Panc1 (cell line): ENCODE data around the gene PTGIS. TPM values are rescaled to one million over a fixed set of nuclear protein-coding genes. Genes with fewer than 3 reads are reported as not detected.

Experiments used
- ATAC-seq: fragments of 200-7000 bp; cut with Tn5 transposase; 2 replicates; pipeline ENCODE4 v1.9.1; 2020; ENCODE audit warnings: mild to moderate bottlenecking, moderate library complexity
- BruUV-seq: library from RNA; stranded (reverse); fragments of 400-500 nt; replicated peaks from 2 replicates; lab custom pipeline; 2021; lab: Mats Ljungman, UMichigan
- CTCF ChIA-PET: fragments of 300-600 bp; sonication (Branson Sonifier 250); formaldehyde crosslinking; loops from one replicate; lab custom pipeline; 2022; ENCODE audit warnings: antibody characterized with exemption; lab: Charles Lee
- POLR2A ChIA-PET: fragments of 300-600 bp; sonication (Branson Sonifier 250); formaldehyde crosslinking; loops from one replicate; lab custom pipeline; 2022; ENCODE audit warnings: antibody characterized with exemption; lab: Charles Lee
- DNase-seq: peaks from one replicate; pipeline ENCODE4 v3.0.0-alpha.2; 2010; ENCODE audit warnings: low read depth, low spot score
- H3K27ac ChIP-seq: 2 replicates; pipeline ENCODE4 v1.5.1; 2011; ENCODE audit warnings: mild to moderate bottlenecking, low read length, inconsistent platforms
- H3K27me3 ChIP-seq: fragments of 200-500 bp; sonication (Bioruptor generic); 2 replicates; pipeline ENCODE4 v1.6.0; 2014; ENCODE audit warnings: low read length, inconsistent platforms; ENCODE audit not compliant: control insufficient read depth, insufficient read depth
- H3K36me3 ChIP-seq: fragments of 200-500 bp; sonication (Bioruptor generic); 2 replicates; pipeline ENCODE4 v1.5.1; 2014; ENCODE audit warnings: inconsistent platforms, mild to moderate bottlenecking, low read length, moderate library complexity; ENCODE audit not compliant: control insufficient read depth, insufficient read depth
- H3K4me1 ChIP-seq: 2 replicates; pipeline ENCODE4 v1.5.1; 2011; ENCODE audit warnings: inconsistent platforms, mild to moderate bottlenecking, low read length, moderate library complexity; ENCODE audit not compliant: control insufficient read depth, insufficient read depth
- H3K4me3 ChIP-seq, 2 experiments: 2 replicates each; pipeline ENCODE4 v1.5.1; 2011 to 2012; ENCODE audit warnings: low read depth in 2 of 2, low read length in 2 of 2, mild to moderate bottlenecking in 2 of 2, inconsistent platforms in 1 of 2, moderate library complexity in 1 of 2
- H3K9me3 ChIP-seq: fragments of 200-500 bp; sonication (Bioruptor generic); 2 replicates; pipeline ENCODE4 v1.5.1; 2014; ENCODE audit warnings: low read depth, mild to moderate bottlenecking, inconsistent platforms, low read length, moderate library complexity; ENCODE audit not compliant: control insufficient read depth, insufficient read depth
- CTCF ChIP-seq: fragments of 450-650 bp; IDR thresholded peaks from 2 replicates; pipeline ENCODE4 v1.5.1; 2017; ENCODE audit warnings: mild to moderate bottlenecking
- POLR2AphosphoS5 ChIP-seq: IDR thresholded peaks from 2 replicates; pipeline ENCODE4 v1.6.1; 2012; ENCODE audit warnings: mild to moderate bottlenecking, low read depth, low read length, moderate library complexity
- SIN3A ChIP-seq: IDR thresholded peaks from 2 replicates; pipeline ENCODE4 v1.6.1; 2012; ENCODE audit warnings: low read depth, mild to moderate bottlenecking, low read length, moderate library complexity, borderline replicate concordance; ENCODE audit not compliant: insufficient read depth
- TCF7L2 ChIP-seq: IDR thresholded peaks from 2 replicates; pipeline ENCODE4 v1.6.1; 2011; ENCODE audit warnings: mild to moderate bottlenecking, low read depth, low read length, inconsistent platforms
- in situ Hi-C: cut with HindIII; loops from 2 replicates; pipeline ENCODE4 v1.10.0; 2016; ENCODE audit warnings: low sequenced_read_pairs, low pct_unique_long_range_greater_than_20kb
- intact Hi-C: fragments of 100-400 bp; cut with micrococcal nuclease; formaldehyde crosslinking; loops from one replicate; pipeline ENCODE4 v1.10.0; 2022; ENCODE audit not compliant: unreplicated experiment
- total RNA-seq: library from RNA; stranded (reverse); gene quantifications from one replicate; pipeline ENCODE4 v1.2.1, GENCODE V29; 2021; ENCODE audit not compliant: unreplicated experiment
- TF ChIP-seq, protein P1 (sequence below), 2 experiments: IDR thresholded peaks; 2 replicates each; pipeline ENCODE4 v1.6.1; 2011 to 2012; ENCODE audit warnings: low read depth in 2 of 2, control low read depth in 1 of 2, low read length in 1 of 2, mild to moderate bottlenecking in 1 of 2, moderate library complexity in 1 of 2; ENCODE audit not compliant: insufficient read depth in 1 of 2

Gene PTGIS
- total RNA-seq, 1 experiment from 2014 or later = 4.4 TPM

GRCh38 chr20:49462626-49463025 lies 105.3 kb downstream of the PTGIS start:
- no TSS peak for BruUV-seq
- Histone ChIP-seq H3K9me3 (no peaks in the 10 kb centered on the region), H3K4me3 (no peak overlapping the region), H3K27me3 (no peaks in the 10 kb centered on the region), H3K4me1 (no peaks in the 10 kb centered on the region), H3K27ac (no peak overlapping the region), H3K36me3 (no peaks in the 10 kb centered on the region)
- intact Hi-C loops = no loop called here
- ATAC-seq (no peak), DNase-seq (no peak)
- TF ChIP-seq CTCF (no peak), POLR2AphosphoS5 (no peak), SIN3A (no peak), TCF7L2 (no peak)
- TF ChIP-seq, protein P1, sequence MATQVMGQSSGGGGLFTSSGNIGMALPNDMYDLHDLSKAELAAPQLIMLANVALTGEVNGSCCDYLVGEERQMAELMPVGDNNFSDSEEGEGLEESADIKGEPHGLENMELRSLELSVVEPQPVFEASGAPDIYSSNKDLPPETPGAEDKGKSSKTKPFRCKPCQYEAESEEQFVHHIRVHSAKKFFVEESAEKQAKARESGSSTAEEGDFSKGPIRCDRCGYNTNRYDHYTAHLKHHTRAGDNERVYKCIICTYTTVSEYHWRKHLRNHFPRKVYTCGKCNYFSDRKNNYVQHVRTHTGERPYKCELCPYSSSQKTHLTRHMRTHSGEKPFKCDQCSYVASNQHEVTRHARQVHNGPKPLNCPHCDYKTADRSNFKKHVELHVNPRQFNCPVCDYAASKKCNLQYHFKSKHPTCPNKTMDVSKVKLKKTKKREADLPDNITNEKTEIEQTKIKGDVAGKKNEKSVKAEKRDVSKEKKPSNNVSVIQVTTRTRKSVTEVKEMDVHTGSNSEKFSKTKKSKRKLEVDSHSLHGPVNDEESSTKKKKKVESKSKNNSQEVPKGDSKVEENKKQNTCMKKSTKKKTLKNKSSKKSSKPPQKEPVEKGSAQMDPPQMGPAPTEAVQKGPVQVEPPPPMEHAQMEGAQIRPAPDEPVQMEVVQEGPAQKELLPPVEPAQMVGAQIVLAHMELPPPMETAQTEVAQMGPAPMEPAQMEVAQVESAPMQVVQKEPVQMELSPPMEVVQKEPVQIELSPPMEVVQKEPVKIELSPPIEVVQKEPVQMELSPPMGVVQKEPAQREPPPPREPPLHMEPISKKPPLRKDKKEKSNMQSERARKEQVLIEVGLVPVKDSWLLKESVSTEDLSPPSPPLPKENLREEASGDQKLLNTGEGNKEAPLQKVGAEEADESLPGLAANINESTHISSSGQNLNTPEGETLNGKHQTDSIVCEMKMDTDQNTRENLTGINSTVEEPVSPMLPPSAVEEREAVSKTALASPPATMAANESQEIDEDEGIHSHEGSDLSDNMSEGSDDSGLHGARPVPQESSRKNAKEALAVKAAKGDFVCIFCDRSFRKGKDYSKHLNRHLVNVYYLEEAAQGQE (IDR thresholded peaks at IDR 0.05; ENCODE audit: insufficient read depth in 1 of 2, low read depth in 2 of 2, low read length in 1 of 2) = no peak
- in situ Hi-C loops = no loop called here
- CTCF ChIA-PET = no interaction called here
- POLR2A ChIA-PET = no interaction called here

- BruUV-seq = no TSS peak
- no peak for ATAC-seq
- no peak overlapping the region for H3K4me3 ChIP-seq
- intact Hi-C loops (no loop called here), in situ Hi-C loops (no loop called here)
- no peak overlapping the region for H3K27ac ChIP-seq
- no peak for DNase-seq
- no peaks in the 10 kb centered on the region for H3K27me3 ChIP-seq
- TF ChIP-seq TCF7L2 (no peak), POLR2AphosphoS5 (no peak), SIN3A (no peak)
- no peaks in the 10 kb centered on the region for H3K36me3 ChIP-seq
- ChIA-PET POLR2A (no interaction called here), CTCF (interaction anchor here (0.5 kb wide), 1 partner anchor 14 kb away, joined by 12 read pairs; no protein-coding TSS in a partner anchor)
- H3K9me3 ChIP-seq = no peaks in the 10 kb centered on the region
- no peaks in the 10 kb centered on the region for H3K4me1 ChIP-seq
Observed at GRCh38 chr20:49461894-49462620, 105.9 kb downstream of the PTGIS start.

DNA sequence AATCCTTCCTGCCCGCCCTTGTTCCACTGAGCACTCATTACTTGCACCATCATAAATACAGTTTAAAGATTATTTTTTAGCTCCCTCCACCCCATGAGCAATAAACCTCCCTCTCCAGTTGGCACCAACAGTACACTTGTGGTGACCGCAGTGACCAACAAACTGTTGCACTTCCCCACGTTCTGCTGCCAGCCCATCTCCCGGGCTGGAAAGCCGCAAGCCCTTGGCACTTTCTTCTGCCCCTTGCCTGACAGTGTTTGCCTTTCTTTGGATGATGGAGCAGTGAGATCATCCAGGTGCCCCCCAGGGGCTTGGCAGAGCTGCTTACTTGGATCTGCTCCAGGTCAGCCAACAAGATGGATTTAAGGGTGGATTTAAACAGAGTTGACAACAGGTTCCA lies 107.0 kb downstream of the PTGIS start:
- H3K27me3 ChIP-seq = no peaks in the 10 kb centered on the region
- ATAC-seq = no peak; the same call in 1 of the 2 replicates
- DNase-seq = no peak
- no peaks in the 10 kb centered on the region for H3K9me3 ChIP-seq
- intact Hi-C loops (no loop called here), in situ Hi-C loops (no loop called here)
- TF ChIP-seq, protein P1 (IDR thresholded peaks at IDR 0.05; ENCODE audit: insufficient read depth in 1 of 2, low read depth in 2 of 2, low read length in 1 of 2) = no peak
- TF ChIP-seq POLR2AphosphoS5 (no peak), SIN3A (no peak), TCF7L2 (no peak), CTCF (no peak)
- BruUV-seq = no TSS peak
- H3K4me3 ChIP-seq = no peak overlapping the region
- ChIA-PET POLR2A (no interaction called here), CTCF (interaction anchor here (0.6 kb wide), 1 partner anchor 25 kb away, joined by 4 read pairs; no protein-coding TSS in a partner anchor)
- no peak overlapping the region for H3K27ac ChIP-seq
- H3K36me3 ChIP-seq = no peaks in the 10 kb centered on the region
- no peaks in the 10 kb centered on the region for H3K4me1 ChIP-seq
